Upper lobe of left lung (tissue), 4 donors: Measurements from ENCODE around the gene ABCC4.

Source experiments
- EP300 ChIP-seq, 4 donors: sonication (generic); formaldehyde crosslinking; IDR thresholded peaks; one replicate each; pipeline ENCODE4 v1.5.1; 2017; ENCODE audit warnings: antibody characterized with exemption in 4 of 4, control low read depth in 2 of 4
- POLR2A ChIP-seq, 4 donors: fragments of 450-650 bp; IDR thresholded peaks; one replicate each; pipeline ENCODE4 v1.5.1; 2016 to 2017; ENCODE audit warnings: antibody characterized with exemption in 4 of 4, mild to moderate bottlenecking in 2 of 4
- POLR2AphosphoS5 ChIP-seq, 2 donors: sonication (generic); formaldehyde crosslinking; IDR thresholded peaks; one replicate each; pipeline ENCODE4 v1.5.1; 2017; ENCODE audit warnings: antibody characterized with exemption in 2 of 2
- TF ChIP-seq, protein P1 (sequence below), 6 experiments: fragments of 450-650 bp in 4 of 6; fragments of 200-600 bp in 2 of 6; sonication (generic) in 2 of 6; IDR thresholded peaks; one replicate each; pipeline ENCODE4 v1.5.1; 2016 to 2019; ENCODE audit warnings: antibody characterized with exemption in 6 of 6

DNA sequence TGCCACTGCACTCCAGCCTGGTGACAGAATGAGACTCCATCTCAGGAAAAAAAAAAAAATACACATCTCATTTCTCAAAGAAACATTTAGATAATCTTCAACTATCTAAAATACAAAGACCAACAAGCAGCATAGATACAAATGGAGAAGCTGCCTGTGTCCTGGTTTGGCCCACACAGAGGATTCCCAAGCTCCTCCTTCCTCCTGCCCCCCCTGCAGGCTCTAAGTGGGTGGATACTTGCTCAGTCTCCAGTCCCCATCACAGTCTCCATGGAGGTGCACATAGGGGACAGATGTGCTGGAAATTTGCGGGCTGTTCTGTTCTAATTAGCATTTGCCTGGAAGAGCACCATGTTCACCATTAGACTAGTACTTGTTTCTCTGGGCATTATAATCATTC lies 59.9 kb downstream of the ABCC4 start:
- TF ChIP-seq, protein P1, sequence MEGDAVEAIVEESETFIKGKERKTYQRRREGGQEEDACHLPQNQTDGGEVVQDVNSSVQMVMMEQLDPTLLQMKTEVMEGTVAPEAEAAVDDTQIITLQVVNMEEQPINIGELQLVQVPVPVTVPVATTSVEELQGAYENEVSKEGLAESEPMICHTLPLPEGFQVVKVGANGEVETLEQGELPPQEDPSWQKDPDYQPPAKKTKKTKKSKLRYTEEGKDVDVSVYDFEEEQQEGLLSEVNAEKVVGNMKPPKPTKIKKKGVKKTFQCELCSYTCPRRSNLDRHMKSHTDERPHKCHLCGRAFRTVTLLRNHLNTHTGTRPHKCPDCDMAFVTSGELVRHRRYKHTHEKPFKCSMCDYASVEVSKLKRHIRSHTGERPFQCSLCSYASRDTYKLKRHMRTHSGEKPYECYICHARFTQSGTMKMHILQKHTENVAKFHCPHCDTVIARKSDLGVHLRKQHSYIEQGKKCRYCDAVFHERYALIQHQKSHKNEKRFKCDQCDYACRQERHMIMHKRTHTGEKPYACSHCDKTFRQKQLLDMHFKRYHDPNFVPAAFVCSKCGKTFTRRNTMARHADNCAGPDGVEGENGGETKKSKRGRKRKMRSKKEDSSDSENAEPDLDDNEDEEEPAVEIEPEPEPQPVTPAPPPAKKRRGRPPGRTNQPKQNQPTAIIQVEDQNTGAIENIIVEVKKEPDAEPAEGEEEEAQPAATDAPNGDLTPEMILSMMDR (IDR thresholded peaks at IDR 0.05) = no peak
- no peak for TF ChIP-seq POLR2A (IDR thresholded peaks at IDR 0.05)
- no peak for TF ChIP-seq EP300 (IDR thresholded peaks at IDR 0.05)
- no peak for TF ChIP-seq POLR2AphosphoS5 (IDR thresholded peaks at IDR 0.05)
